CD4-positive, alpha-beta T cell treated with Interleukin-21 for 1 hour (primary cell): Measurements from ENCODE around the gene ANKS1A.
"Not testable (repeated sequence)": the region's sequence is repeated elsewhere in the genome, so short reads cannot be mapped to it uniquely, and the experiment has no call there.

Experiments used
- DNase-seq: peaks from one replicate; pipeline ENCODE4 v3.0.0-alpha.2; 2020

Gene ANKS1A

GRCh38 chr6:35088281-35089215 is 199.5 kb downstream of the ANKS1A start:
- no peak for DNase-seq

- no peak for DNase-seq
Observed at GRCh38 chr6:35089216-35089934, 200.3 kb downstream of the ANKS1A start.

- no peak for DNase-seq
Observed at GRCh38 chr6:35089935-35090505, 201.0 kb downstream of the ANKS1A start.

- no peak for DNase-seq
Observed at GRCh38 chr6:35090734-35091133, 201.7 kb downstream of the ANKS1A start.

- DNase-seq = no peak
Observed at GRCh38 chr6:35091346-35092083, 202.5 kb downstream of the ANKS1A start.

GRCh38 chr6:35092362-35093117 is 203.5 kb downstream of the ANKS1A start:
- no peak for DNase-seq

- no peak for DNase-seq
Observed at GRCh38 chr6:35093118-35093445, 204.0 kb downstream of the ANKS1A start.

- DNase-seq = no peak
Observed at GRCh38 chr6:35093783-35094182, 204.7 kb downstream of the ANKS1A start.

- no peak for DNase-seq
Observed at GRCh38 chr6:35094183-35094582, 205.1 kb downstream of the ANKS1A start.

- DNase-seq = no peak
Observed at GRCh38 chr6:35096129-35096862, 207.2 kb downstream of the ANKS1A start.

- DNase-seq = no peak
Observed at GRCh38 chr6:35099116-35099515, 210.1 kb downstream of the ANKS1A start.

GRCh38 chr6:35105078-35105477 is 216.0 kb downstream of the ANKS1A start:
- no peak for DNase-seq

GRCh38 chr6:35106061-35106460 is 217.0 kb downstream of the ANKS1A start:
- not testable (repeated sequence) for DNase-seq

- not testable (repeated sequence) for DNase-seq
Observed at GRCh38 chr6:35107208-35107607, 218.2 kb downstream of the ANKS1A start.

- not testable (repeated sequence) for DNase-seq
Observed at GRCh38 chr6:35107761-35108160, 218.7 kb downstream of the ANKS1A start.

GRCh38 chr6:35108309-35108885 is 219.3 kb downstream of the ANKS1A start:
- no peak for DNase-seq

GRCh38 chr6:35120746-35121145 is 231.7 kb downstream of the ANKS1A start:
- DNase-seq = no peak

GRCh38 chr6:35124356-35124755 is 235.3 kb downstream of the ANKS1A start:
- DNase-seq = no peak

GRCh38 chr6:35128042-35128441 is 239.0 kb downstream of the ANKS1A start:
- DNase-seq = no peak

- no peak for DNase-seq
Observed at GRCh38 chr6:35128496-35128895, 239.4 kb downstream of the ANKS1A start.

- no peak for DNase-seq
Observed at GRCh38 chr6:35136185-35136584, 247.1 kb downstream of the ANKS1A start.
